Brain microvascular endothelial cell (primary cell): ENCODE results near the gene LMBR1.
"Not testable (repeated sequence)": the region's sequence is repeated elsewhere in the genome, so short reads cannot be mapped to it uniquely, and the experiment has no call there.

Source experiments
- DNase-seq: peaks from one replicate; pipeline ENCODE4 v3.0.0-alpha.2; 2020
- H3K27ac ChIP-seq: fragments of 250-450 bp; sonication (Bioruptor Pico); 2 replicates; pipeline ENCODE4 v1.5.1; 2020; ENCODE audit warnings: mild to moderate bottlenecking, moderate library complexity
- H3K27me3 ChIP-seq: fragments of 250-450 bp; sonication (Bioruptor Pico); replicated peaks from 2 replicates; pipeline ENCODE4 v1.5.1; 2020; ENCODE audit warnings: mild to moderate bottlenecking
- H3K36me3 ChIP-seq: fragments of 250-450 bp; sonication (Bioruptor Pico); replicated peaks from 2 replicates; pipeline ENCODE4 v1.5.1; 2020; ENCODE audit warnings: mild to moderate bottlenecking
- H3K4me3 ChIP-seq: 2 replicates; pipeline ENCODE4 v1.5.1; 2011; ENCODE audit warnings: low read depth, mild to moderate bottlenecking, control low read depth, low read length, moderate library complexity
- CTCF ChIP-seq: IDR thresholded peaks from 2 replicates; pipeline ENCODE4 v1.5.1; 2011; ENCODE audit warnings: low read depth, mild to moderate bottlenecking, moderate library complexity, low read length, control low read depth, inconsistent platforms; ENCODE audit errors: missing control alignments
- in situ Hi-C: cut with HindIII; loops from 2 replicates; pipeline ENCODE4 v1.10.0; 2017; ENCODE audit warnings: low sequenced_read_pairs, low pct_ligation_motif_present

Gene LMBR1

GRCh38 chr7:156652886-156653568 lies 240.0 kb downstream of the LMBR1 start:
- Histone ChIP-seq H3K4me3 (no peak overlapping the region), H3K27me3 (no peaks in the 10 kb centered on the region), H3K36me3 (no peaks in the 10 kb centered on the region), H3K27ac (no peak overlapping the region)
- in situ Hi-C loops = no loop called here
- TF ChIP-seq CTCF = no peak
- peak; percentile 22 for DNase-seq

GRCh38 chr7:156651474-156651873 lies 241.5 kb downstream of the LMBR1 start:
- Histone ChIP-seq H3K27me3 (no peaks in the 10 kb centered on the region), H3K36me3 (no peaks in the 10 kb centered on the region), H3K4me3 (no peak overlapping the region), H3K27ac (no peak overlapping the region)
- in situ Hi-C loops = no loop called here
- DNase-seq = no peak
- no peak for TF ChIP-seq CTCF

- in situ Hi-C loops = no loop called here
- no peak overlapping the region for H3K4me3 ChIP-seq
- H3K36me3 ChIP-seq = no peaks in the 10 kb centered on the region
- no peak for DNase-seq
- TF ChIP-seq CTCF = peak; percentile 62
- H3K27ac ChIP-seq = no peak overlapping the region
- H3K27me3 ChIP-seq = no peaks in the 10 kb centered on the region
Observed at GRCh38 chr7:156650042-156650441, 242.9 kb downstream of the LMBR1 start.

GRCh38 chr7:156647330-156647729 lies 245.7 kb downstream of the LMBR1 start:
- DNase-seq, H3K27me3 ChIP-seq, in situ Hi-C loops, H3K4me3 ChIP-seq, H3K36me3 ChIP-seq, H3K27ac ChIP-seq: not testable (repeated sequence)

GRCh38 chr7:156642306-156643045 lies 250.5 kb downstream of the LMBR1 start:
- DNase-seq = no peak
- no peaks in the 10 kb centered on the region for H3K36me3 ChIP-seq

More at GRCh38 chr7:156642306-156643045, 250.5 kb downstream of the LMBR1 start:
- no peak for TF ChIP-seq CTCF
- Histone ChIP-seq H3K27me3 (no peaks in the 10 kb centered on the region), H3K27ac (no peak overlapping the region), H3K4me3 (no peak overlapping the region)
- in situ Hi-C loops = no loop called here
